GM11168 (cell line): ENCODE data around the gene FMO3.

ENCODE experiments used
- in situ Hi-C: fragments of 300-500 bp; cut with MboI; formaldehyde crosslinking; loops from one replicate; pipeline ENCODE4 v1.12.0; 2022; ENCODE audit warnings: low sequenced_read_pairs; ENCODE audit not compliant: unreplicated experiment

The FMO3 gene

DNA sequence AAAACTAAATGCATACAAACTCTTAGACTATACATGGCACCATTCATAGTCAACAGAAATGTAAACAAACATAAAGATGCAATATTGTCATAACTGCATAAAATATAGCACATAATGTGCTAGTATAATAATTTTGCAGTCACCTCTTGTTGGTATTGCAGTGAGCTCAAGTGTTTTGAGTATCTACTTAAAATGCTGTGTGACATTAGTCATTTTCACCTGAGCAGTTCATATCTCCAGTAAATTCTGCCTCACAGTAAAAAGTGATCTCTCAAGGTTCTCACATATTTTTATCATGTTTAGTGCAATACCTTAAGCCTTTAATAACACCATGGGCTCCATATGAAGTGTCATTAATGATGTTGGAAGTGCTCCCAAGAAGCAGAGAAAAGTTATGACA is 64.8 kb downstream of the FMO3 start:
- in situ Hi-C loops = no loop called here

DNA sequence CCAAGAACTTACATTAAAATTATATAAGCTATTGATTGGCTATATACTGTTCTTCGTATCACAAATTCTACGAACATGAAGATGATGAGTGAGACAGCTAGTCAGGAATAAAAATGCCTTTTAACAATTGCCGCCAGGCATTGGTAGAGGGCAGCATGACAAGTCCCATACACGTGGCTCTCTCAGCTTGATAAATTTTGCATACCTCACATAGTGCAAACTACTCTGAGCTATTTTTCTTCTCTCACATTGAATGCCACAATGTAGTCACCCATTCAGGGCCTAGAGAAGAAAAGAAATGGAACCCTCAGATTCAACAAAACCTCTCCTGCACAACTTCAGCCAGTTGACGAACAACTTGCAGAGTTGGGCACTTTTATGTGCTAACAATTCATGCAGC is 67.4 kb downstream of the FMO3 start:
- in situ Hi-C loops = no loop called here

DNA sequence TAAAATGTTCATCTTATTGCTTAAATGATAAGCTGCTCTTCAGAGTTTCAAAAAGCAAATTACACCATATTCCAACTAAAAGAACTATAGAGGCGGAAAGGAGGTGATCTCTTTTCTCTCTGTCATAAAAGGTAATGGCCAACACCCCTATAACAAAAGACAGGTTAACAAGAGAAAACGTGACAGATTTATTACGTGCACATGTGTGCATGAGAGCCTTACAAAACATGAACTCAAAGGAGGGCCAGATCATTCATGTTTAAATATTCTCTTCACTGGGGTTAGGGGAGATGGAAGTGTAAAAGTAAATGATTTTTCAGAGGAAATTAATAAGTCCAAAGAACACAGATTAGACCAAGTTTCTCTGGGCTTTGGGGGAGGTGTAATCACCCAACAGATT is 67.8 kb downstream of the FMO3 start:
- in situ Hi-C loops = no loop called here

DNA sequence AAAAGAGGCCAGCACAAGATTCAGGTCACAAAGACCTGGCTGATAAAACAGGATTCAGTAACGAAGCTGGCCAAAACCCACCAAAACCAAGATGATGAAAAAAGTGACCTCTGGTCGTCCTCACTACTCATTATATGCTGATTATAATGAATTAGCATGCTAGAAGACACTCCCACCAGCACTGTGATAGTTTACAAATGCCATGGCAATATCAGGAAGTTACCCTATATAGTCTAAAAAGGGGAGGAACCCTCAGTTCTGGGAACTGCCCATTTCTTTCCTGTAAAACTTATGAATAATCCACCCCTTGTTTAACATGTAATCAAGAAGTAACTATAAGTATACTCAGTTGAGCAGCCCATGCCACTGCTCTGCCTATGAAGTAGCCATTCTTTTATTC is 68.4 kb downstream of the FMO3 start:
- in situ Hi-C loops = no loop called here

DNA sequence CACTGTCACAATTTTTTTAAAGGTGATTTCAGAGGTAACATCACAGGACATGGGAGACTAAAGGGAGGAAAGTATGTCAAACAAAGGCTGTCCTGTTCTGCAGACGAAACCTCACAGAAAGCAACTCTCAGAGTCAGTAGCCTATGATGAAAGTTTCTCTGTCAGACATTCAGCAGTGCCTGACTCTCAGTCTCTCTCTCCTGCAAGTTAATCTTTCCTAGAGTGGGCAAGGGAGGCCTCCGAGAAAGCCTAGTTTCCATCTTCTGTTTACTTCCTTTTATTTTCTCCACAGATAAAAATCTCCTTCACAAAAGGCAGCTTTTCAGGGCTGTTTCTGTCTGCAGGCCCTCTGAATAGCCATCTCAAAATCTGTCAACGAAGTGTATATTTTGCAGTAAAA is 69.5 kb downstream of the FMO3 start:
- in situ Hi-C loops = no loop called here

DNA sequence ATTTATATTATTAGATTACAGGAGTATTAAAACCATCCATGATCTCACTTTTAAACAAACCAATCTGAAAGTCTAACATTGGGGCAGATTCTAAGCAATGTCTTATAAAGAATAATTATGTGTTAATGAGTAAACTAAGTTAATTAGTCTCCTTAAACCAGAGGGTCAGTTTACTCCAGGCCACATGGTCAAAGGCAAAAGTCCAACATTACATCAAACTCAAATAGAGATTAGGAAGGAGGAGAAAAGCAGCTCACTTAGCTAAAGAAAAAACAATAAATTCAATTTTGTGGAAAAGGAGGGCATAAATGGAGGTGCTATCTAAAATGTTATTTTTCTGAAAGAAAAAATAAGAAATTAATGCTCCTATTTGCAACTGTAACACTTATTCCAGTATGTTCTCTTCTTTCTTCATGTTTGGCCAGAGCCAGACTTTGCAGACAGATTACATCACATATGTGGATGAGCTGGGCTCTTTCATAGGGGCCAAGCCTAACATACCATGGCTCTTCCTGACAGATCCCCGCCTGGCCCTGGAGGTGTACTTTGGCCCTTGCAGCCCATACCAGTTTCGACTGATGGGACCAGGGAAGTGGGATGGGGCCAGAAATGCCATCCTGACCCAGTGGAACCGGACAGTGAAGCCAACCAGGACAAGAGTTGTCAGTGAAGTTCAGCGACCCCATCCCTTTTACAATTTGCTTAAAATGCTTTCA is 70.1 kb downstream of the FMO3 start:
- in situ Hi-C loops = no loop called here

DNA sequence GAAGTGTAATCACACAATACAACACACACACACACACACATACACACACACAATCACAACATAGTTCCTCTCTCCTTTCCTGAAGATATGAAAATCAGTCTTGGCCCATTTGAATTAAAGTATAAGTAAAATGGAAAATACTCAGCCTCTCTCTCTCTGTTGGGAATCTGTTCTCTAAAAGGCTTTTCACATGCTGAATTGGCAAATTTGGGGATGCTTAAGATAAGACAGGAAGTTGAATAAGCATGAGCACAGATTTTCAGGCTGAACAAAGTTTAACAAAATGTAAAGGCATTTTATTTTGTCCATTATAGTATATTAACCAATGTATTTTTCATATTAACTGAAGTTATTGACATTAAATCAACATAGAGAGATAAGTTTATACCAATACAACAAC is 70.7 kb downstream of the FMO3 start:
- in situ Hi-C loops = no loop called here

DNA sequence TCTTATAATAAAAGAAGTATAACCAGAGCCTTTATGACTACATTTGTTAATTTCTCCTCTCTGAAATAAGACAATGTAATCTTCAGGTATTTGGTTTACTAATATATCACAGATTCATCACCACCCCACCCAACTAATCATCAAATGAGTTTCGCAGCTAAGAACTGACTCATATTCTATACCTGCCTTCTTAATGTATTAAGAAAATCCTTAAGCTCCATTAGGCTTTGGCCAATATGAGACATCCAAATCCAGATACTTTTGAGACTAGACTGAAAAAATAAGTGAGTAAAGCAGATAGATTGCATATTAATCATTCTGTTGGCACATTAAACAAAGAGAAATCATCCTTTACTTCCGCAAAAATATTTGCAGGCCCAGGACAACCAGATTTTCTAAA is 75.7 kb downstream of the FMO3 start:
- in situ Hi-C loops = no loop called here
